B cell (primary cell): ENCODE data around the gene FLAD1. TPM values are rescaled to one million over a fixed set of nuclear protein-coding genes. Genes with fewer than 3 reads are reported as not detected.
A peak's percentile ranks its signal among the peaks of the same experiment; 100 is the strongest.

Experiments
- ATAC-seq: fragments of 200-7000 bp; cut with Tn5 transposase; one replicate; pipeline ENCODE4 v1.10.0; 2021; ENCODE audit warnings: low read depth, mild to moderate bottlenecking, moderate number of reproducible peaks, moderate library complexity
- CTCF ChIA-PET: fragments of 350-600 bp; sonication (Branson Sonifier 250); formaldehyde crosslinking; loops from one replicate; lab custom pipeline; 2021; ENCODE audit warnings: antibody characterized with exemption, inconsistent platforms; lab: Charles Lee
- POLR2A ChIA-PET: fragments of 350-600 bp; sonication (Branson Sonifier 250); formaldehyde crosslinking; loops from one replicate; lab custom pipeline; 2021; ENCODE audit warnings: antibody characterized with exemption; lab: Charles Lee
- DNase-seq: peaks from one replicate; pipeline ENCODE4 v3.0.0; 2013
- H2AFZ ChIP-seq: 2 replicates; pipeline ENCODE4 v1.6.1; 2012; ENCODE audit warnings: mild to moderate bottlenecking, low read depth, low read length; ENCODE audit not compliant: insufficient read depth, poor library complexity, severe bottlenecking
- H3K27ac ChIP-seq, 2 donors: 1 replicate in 1 of 2; 2 replicates in 1 of 2; pipeline ENCODE4 v1.5.1; 2012 to 2013; ENCODE audit warnings: low read length in 2 of 2, mild to moderate bottlenecking in 2 of 2, moderate library complexity in 1 of 2
- H3K27me3 ChIP-seq, 4 experiments: fragments of 200-600 bp in 1 of 4; sonication (generic) in 1 of 4; replicated peaks in 1 of 4; 1 replicate in 2 of 4; 2 replicates in 2 of 4; pipeline versions ENCODE4 v1.6.1 to v1.7.0; 2013 to 2016; ENCODE audit warnings: low read length in 3 of 4, mild to moderate bottlenecking in 2 of 4, mixed read lengths in 1 of 4, moderate library complexity in 1 of 4; ENCODE audit not compliant: insufficient read depth in 4 of 4, control insufficient read depth in 3 of 4; ENCODE audit errors: control extremely low read depth in 1 of 4
- H3K36me3 ChIP-seq, 2 experiments: replicated peaks in 1 of 2; 1 replicate in 1 of 2; 2 replicates in 1 of 2; pipeline versions ENCODE4 v1.6.1 to v1.7.1; 2013; ENCODE audit warnings: low read length in 1 of 2; ENCODE audit not compliant: insufficient read depth in 2 of 2, control insufficient read depth in 1 of 2; ENCODE audit errors: control extremely low read depth in 1 of 2, extremely low read depth in 1 of 2
- H3K4me1 ChIP-seq, 2 donors: fragments of 200-600 bp in 1 of 2; sonication (generic) in 1 of 2; 1 replicate in 1 of 2; 2 replicates in 1 of 2; pipeline versions ENCODE4 v1.5.1 to v1.6.1; 2013 to 2017; ENCODE audit warnings: low read length in 2 of 2; ENCODE audit not compliant: control insufficient read depth in 2 of 2, insufficient read depth in 2 of 2
- H3K4me2 ChIP-seq: replicated peaks from 2 replicates; pipeline ENCODE3; 2012; ENCODE audit warnings: mild to moderate bottlenecking, low read depth, low read length; ENCODE audit not compliant: poor library complexity, severe bottlenecking
- H3K4me3 ChIP-seq, 5 experiments: fragments of 200-600 bp in 1 of 5; sonication (generic) in 1 of 5; 1 replicate in 3 of 5; 2 replicates in 2 of 5; pipeline versions ENCODE4 v1.5.1 to v1.7.0; 2011 to 2016; ENCODE audit warnings: low read length in 4 of 5, mild to moderate bottlenecking in 4 of 5, low read depth in 2 of 5, control low read depth in 1 of 5, moderate library complexity in 1 of 5; ENCODE audit not compliant: insufficient read depth in 1 of 5; ENCODE audit errors: control extremely low read depth in 1 of 5, extremely low read depth in 1 of 5
- H3K79me2 ChIP-seq: fragments of 200-600 bp; sonication (generic); one replicate; pipeline ENCODE4 v1.6.0; 2016; ENCODE audit warnings: low read length; ENCODE audit not compliant: control insufficient read depth, insufficient read depth
- H3K9ac ChIP-seq: fragments of 200-600 bp; sonication (generic); 2 replicates; pipeline ENCODE4 v1.6.1; 2017; ENCODE audit warnings: mild to moderate bottlenecking, low read length, moderate library complexity
- H3K9me3 ChIP-seq, 3 donors: one replicate each; pipeline versions ENCODE4 v1.6.1 to v1.7.1; 2013; ENCODE audit warnings: low read length in 2 of 3; ENCODE audit not compliant: control insufficient read depth in 2 of 3, insufficient read depth in 1 of 3; ENCODE audit errors: control extremely low read depth in 1 of 3
- H4K20me1 ChIP-seq: 2 replicates; pipeline ENCODE4 v1.6.0; 2012; ENCODE audit warnings: mild to moderate bottlenecking, low read length; ENCODE audit not compliant: insufficient read depth, control insufficient read depth, poor library complexity, severe bottlenecking
- H3K27ac Mint-ChIP-seq: one replicate; pipeline ENCODE4 v1.8.0; 2021; ENCODE audit warnings: mixed read lengths
- H3K27me3 Mint-ChIP-seq: one replicate; pipeline ENCODE4 v1.8.0; 2021; ENCODE audit warnings: mixed read lengths
- H3K4me1 Mint-ChIP-seq: one replicate; pipeline ENCODE4 v1.8.0; 2021; ENCODE audit warnings: mixed read lengths
- H3K4me3 Mint-ChIP-seq: one replicate; pipeline ENCODE4 v1.8.0; 2021; ENCODE audit warnings: mixed read lengths
- H3K9me3 Mint-ChIP-seq: one replicate; pipeline ENCODE4 v1.8.0; 2022; ENCODE audit warnings: mixed read lengths; ENCODE audit not compliant: insufficient read depth
- EZH2 ChIP-seq: IDR thresholded peaks from 2 replicates; pipeline ENCODE4 v1.6.1; 2012; ENCODE audit warnings: borderline replicate concordance, low read depth, mild to moderate bottlenecking, moderate library complexity, low read length; ENCODE audit not compliant: insufficient read depth, poor library complexity, severe bottlenecking
- WGBS: methylation state at CpG from one replicate; pipeline ENCODE4 v1.1.5; 2013; ENCODE audit warnings: missing lambda C conversion rate; ENCODE audit not compliant: insufficient coverage; 5-methylcytosine and 5-hydroxymethylcytosine counted together
- intact Hi-C: fragments of 100-400 bp; cut with micrococcal nuclease; formaldehyde crosslinking; loops from one replicate; pipeline ENCODE4 v1.10.0; 2022
- polyA plus RNA-seq: library from polyadenylated mRNA; depleted of rRNA; stranded (reverse); fragments of >200 nt; gene quantifications from 2 replicates; pipeline ENCODE4 v1.2.3, GENCODE V29; 2012
- total RNA-seq, 2 donors: library from RNA; stranded (reverse); fragments of 120-200 nt in 1 of 2; gene quantifications; 1 replicate in 1 of 2; 2 replicates in 1 of 2; pipeline versions ENCODE4 v1.2.3 to v1.2.4, GENCODE V29; 2013 to 2022
- TF ChIP-seq, protein P1 (sequence below): fragments of 200-600 bp; IDR thresholded peaks from one replicate; pipeline ENCODE4 v1.8.0; 2022; ENCODE audit warnings: antibody characterized with exemption, mild to moderate bottlenecking

FLAD1 gene
- total and polyA plus RNA-seq, 2 donors (not counting 1 experiment from before 2014, with no cell fraction given) = 51.4 to 83.0 TPM

DNA sequence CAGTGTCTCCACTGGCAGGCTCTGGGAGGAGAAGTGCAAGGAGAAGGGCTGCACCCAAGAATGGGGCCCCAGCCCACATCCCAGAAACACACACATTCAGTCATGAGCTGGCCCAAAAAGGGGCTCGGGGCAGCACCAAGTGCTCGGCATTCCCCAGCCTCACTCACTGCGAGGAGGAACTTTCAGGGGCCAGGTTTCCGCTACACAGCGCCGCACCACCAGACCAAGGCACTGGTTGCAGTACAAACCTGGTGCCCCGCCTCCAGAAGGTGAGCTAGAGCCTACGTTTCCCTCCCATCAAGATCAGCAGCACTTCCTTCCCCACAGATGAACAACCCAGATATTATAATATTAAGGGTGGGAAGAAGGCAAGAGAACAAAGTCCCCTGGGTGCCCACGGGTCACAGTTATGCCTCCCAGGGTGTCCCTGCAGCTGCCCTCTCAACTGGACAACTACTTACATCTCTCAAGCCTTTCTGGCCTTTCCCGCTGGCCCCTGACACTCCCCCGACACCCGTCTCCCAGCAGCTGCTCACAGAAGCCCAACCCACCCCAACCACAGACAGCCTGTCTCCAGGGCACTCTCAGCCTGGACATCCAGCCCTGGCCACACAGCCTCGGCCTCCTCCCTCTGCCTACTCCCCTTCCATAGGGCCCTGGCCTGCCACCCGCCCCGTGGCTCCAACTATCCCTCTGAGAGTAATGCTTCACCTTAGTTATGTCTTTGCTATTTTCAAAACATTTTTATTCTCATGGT lies 31.1 kb upstream of the FLAD1 start:
- ATAC-seq = peak; percentile 15
- Histone ChIP-seq H3K4me3 (peak overlapping the region in 2 of 5 experiments; percentile 21 to 22), H3K4me2 (peak overlapping the region; percentile 85), H2AFZ (no peak overlapping the region), H3K9ac (peak overlapping the region; percentile 42), H3K79me2 (peaks cover 72% of the 10 kb centered on the region), H3K4me1 (peaks cover 52 to 63% of the 10 kb centered on the region in 2 donors), H3K36me3 (peaks cover 2 to 45% of the 10 kb centered on the region in 2 experiments), H3K27ac (peak overlapping the region; percentile 99), H3K9me3 (no peaks in the 10 kb centered on the region), H3K27me3 (no peaks in the 10 kb centered on the region), H4K20me1 (peaks cover 58% of the 10 kb centered on the region)
- Mint-ChIP-seq H3K9me3 (no peaks in the 10 kb centered on the region), H3K4me1 (peaks cover 66% of the 10 kb centered on the region), H3K4me3 (peak overlapping the region; percentile 65), H3K27me3 (no peaks in the 10 kb centered on the region), H3K27ac (peak overlapping the region; percentile 96)
- CTCF ChIA-PET = interaction anchor here (0.9 to 6.1 kb wide), 7 partner anchors 9 to 99 kb away, joined by 3 to 34 read pairs (median 6); partner anchors contain the start of genes ADAM15, PMVK and PYGO2
- TF ChIP-seq EZH2 = no peak
- TF ChIP-seq, protein P1, sequence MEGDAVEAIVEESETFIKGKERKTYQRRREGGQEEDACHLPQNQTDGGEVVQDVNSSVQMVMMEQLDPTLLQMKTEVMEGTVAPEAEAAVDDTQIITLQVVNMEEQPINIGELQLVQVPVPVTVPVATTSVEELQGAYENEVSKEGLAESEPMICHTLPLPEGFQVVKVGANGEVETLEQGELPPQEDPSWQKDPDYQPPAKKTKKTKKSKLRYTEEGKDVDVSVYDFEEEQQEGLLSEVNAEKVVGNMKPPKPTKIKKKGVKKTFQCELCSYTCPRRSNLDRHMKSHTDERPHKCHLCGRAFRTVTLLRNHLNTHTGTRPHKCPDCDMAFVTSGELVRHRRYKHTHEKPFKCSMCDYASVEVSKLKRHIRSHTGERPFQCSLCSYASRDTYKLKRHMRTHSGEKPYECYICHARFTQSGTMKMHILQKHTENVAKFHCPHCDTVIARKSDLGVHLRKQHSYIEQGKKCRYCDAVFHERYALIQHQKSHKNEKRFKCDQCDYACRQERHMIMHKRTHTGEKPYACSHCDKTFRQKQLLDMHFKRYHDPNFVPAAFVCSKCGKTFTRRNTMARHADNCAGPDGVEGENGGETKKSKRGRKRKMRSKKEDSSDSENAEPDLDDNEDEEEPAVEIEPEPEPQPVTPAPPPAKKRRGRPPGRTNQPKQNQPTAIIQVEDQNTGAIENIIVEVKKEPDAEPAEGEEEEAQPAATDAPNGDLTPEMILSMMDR = no peak
- intact Hi-C loops = no loop called here
- POLR2A ChIA-PET = interaction anchor here (0.6 to 2.2 kb wide), 6 partner anchors 10 to 344 kb away, joined by 3 to 9 read pairs (median 4); partner anchors contain the start of genes PMVK and PYGO2
- 31% methylated on average over 12 of the region's 15 CpGs for WGBS
- DNase-seq = peak; percentile 79

DNA sequence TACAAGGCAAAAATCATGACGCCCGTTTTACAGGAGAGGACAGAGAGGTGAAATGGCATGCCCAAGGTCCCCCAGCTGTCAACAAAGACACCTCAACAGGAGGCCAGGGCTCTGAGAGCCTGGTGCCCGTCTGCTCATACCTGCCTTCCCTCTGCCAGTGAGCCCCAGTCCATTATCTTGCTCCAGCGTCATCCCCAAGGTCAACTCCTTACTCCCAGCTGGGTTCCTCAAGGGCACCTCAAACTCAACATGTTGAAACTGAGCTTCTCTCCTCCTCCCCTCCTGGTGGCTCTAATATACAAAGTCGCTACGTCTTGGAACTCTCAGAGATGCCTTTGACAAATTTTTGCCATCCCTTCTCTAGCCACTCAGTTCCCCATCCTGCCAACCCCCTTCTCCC lies 30.5 kb upstream of the FLAD1 start:
- peak overlapping the region; percentile 99 for H3K27ac ChIP-seq
- ChIA-PET POLR2A (interaction anchor here (0.6 to 2.2 kb wide), 7 partner anchors 9 to 46 kb away, joined by 3 to 9 read pairs (median 5); partner anchors contain the start of genes PMVK and PYGO2), CTCF (interaction anchor here (0.9 to 6.1 kb wide), 7 partner anchors 8 to 98 kb away, joined by 3 to 34 read pairs (median 6); partner anchors contain the start of genes ADAM15, PMVK and PYGO2)
- ATAC-seq (no peak), DNase-seq (no peak)
- H3K27me3 ChIP-seq = no peaks in the 10 kb centered on the region
- 85% methylated on average over 6 of the region's 6 CpGs for WGBS
- Mint-ChIP-seq H3K4me3 (peak overlapping the region; percentile 65), H3K9me3 (no peaks in the 10 kb centered on the region), H3K4me1 (peaks cover 69% of the 10 kb centered on the region), H3K27me3 (no peaks in the 10 kb centered on the region), H3K27ac (peak overlapping the region; percentile 96)
- intact Hi-C loops = no loop called here
- no peak overlapping the region for H3K9ac ChIP-seq
- H3K79me2 ChIP-seq = peaks cover 78% of the 10 kb centered on the region
- H2AFZ ChIP-seq = no peak overlapping the region
- peak overlapping the region; percentile 85 for H3K4me2 ChIP-seq
- peak overlapping the region in 1 of 5 experiments; percentile 21 for H3K4me3 ChIP-seq
- TF ChIP-seq, protein P1 = no peak
- TF ChIP-seq EZH2 = no peak
- no peaks in the 10 kb centered on the region for H3K9me3 ChIP-seq
- H4K20me1 ChIP-seq = peaks cover 61% of the 10 kb centered on the region
- peaks cover 2 to 39% of the 10 kb centered on the region in 2 experiments for H3K36me3 ChIP-seq
- H3K4me1 ChIP-seq = peaks cover 52 to 63% of the 10 kb centered on the region in 2 donors
